Measurements from ENCODE around the gene A4GNT.

GRCh38 chr3:138127636-138128365 lies 4.4 kb downstream of the A4GNT start:
- TF ChIP-seq CTCF (IDR thresholded peaks at IDR 0.05) (no peak), POLR2A (IDR thresholded peaks at IDR 0.05) (no peak)

All from Peyer's patch (tissue), 4 donors.